HG02938 (cell line): ENCODE results near the gene ARHGAP42.

Source experiments
- ATAC-seq: cut with Tn5 transposase; IDR thresholded peaks from one replicate; pipeline ENCODE4 v1.9.1; 2021; ENCODE audit warnings: mild to moderate bottlenecking, moderate library complexity; ENCODE audit not compliant: unreplicated experiment

Gene ARHGAP42

GRCh38 chr11:100902454-100903141, 215.5 kb downstream of the ARHGAP42 start:
- no peak for ATAC-seq

- ATAC-seq = no peak
Observed at GRCh38 chr11:100903284-100903683, 216.2 kb downstream of the ARHGAP42 start.

GRCh38 chr11:100905684-100906083, 218.6 kb downstream of the ARHGAP42 start:
- no peak for ATAC-seq

- peak; percentile 65 for ATAC-seq
Observed at GRCh38 chr11:100908746-100909145, 221.7 kb downstream of the ARHGAP42 start.

DNA sequence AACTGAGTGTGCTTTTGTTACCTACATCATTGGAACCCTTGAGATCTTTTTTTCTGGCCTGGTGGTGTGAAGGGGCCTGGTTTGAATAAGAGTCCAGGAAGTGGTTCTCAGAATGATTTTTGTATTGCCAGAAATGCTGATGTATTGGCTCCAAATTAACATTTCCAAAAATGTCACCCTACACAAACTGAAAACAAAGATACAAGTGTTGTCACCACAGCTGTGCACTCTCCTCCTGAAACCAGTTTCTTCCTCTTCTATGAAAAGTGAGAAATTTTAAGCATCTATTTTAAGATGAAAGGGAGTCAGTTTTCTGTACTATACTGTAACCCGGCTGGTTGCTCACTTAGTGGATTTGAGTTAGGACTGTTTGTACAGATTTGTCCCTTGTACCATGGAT, 223.7 kb downstream of the ARHGAP42 start:
- peak; percentile 91 for ATAC-seq

DNA sequence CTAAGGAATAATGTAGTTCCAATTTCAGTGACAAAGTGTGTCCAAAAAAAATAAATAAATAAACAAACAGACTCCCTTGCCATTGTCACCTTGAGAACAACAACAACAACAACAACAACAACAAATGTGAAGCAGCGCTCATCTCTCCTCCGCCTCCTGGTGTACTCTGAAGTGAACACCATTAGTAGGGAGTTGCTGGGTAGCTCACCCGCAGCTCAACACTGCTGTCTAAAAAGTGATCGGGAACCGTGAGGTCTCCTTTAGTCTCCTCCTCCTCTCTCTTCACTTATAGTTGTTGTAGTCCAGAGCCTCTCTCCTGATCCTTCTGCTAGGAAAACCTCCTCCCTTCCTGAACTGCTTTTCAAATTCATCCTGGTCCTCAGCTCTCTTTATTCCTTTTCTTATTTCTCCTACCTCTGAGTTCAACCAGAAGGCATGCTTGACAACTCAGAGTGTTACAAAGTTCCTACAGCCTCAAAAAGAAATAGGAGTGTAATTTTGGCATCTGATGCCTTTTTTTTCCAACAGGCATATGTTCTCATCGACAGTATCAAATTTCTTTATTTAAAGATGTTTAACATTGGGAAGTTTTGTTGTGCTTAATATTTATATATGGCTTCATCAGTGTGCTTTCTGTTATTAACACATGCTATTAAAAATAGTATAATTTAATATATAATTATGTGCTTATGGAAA, 227.5 kb downstream of the ARHGAP42 start:
- no peak for ATAC-seq

DNA sequence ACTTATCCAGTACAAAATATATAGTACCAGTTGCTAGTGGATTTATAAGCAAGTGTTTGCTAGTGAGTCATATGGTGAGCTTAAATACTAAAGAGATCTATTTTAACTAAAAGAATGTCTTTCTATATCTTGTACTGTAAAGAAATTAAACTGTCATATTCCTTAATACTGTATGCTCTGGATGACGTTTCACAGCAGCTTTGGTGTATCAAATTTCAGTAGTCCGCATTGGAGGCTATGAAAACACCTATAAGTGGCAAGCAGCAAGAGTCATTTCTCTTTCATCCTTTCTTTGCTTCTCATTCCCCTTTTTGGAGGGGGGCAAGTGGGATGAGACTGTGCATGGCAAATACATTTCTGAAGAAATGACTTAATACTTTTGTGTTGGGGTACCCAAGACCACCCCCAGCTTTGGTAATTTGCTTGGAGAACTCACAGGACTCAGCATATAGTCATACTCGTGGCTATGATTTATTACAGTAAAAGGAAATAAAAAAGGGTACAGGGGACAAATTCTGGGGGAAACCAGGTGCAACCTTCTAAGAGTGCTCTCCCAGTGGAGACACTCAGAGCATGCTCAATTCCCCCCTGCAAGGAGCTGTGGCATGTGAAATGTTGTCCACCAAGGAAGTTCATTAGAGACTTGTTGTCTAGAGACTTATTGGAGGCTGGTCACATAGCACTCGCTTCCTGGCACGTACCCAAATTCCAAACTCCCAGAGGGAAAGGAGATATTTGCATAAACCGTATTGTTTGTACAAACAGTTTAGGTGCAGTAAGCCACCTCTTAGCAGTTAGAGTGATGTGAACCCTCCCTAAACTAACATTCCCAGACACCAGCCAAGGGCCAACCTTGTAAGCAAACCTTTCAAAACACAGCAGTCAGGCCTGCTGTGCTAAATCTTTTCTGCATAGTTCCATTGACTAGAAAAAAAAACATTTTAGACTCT, 231.7 kb downstream of the ARHGAP42 start:
- no peak for ATAC-seq

DNA sequence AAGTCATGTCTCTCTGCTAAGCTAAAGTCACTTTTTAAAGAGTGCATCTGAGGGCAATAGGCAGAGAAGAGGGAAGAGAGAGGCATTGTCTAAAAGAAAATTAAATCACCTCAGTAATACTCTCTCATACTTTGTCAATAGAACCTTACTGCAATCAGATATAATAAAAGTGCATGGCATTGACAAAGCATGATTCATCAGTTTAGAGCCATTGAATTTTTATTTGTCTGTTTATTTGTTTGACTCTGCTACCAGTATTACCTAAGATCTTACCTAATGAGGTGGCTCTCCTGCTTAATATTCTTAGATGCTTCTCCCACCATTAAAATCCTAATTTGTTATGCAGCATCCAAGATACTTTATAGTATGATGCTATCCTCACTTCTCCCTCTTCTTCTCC, 233.5 kb downstream of the ARHGAP42 start:
- ATAC-seq = no peak

DNA sequence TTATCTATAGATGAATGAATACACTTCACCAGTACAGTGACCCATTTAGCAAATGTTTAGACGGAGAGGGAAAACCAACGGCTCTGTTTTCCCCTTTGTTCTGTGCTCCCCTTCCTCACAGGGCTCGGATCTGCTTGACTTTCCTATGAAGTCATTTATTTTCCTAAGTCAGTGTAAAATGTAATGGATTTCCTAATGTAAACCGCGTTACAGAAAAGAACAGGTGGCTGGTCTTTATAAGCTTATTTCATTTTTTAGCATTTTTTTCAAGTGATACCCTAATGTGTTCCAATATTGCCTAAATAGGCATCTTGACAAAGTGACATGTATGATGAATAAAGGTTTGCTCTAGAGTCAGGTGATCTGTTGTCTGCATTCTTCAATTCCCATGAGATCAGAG, 235.0 kb downstream of the ARHGAP42 start:
- no peak for ATAC-seq

DNA sequence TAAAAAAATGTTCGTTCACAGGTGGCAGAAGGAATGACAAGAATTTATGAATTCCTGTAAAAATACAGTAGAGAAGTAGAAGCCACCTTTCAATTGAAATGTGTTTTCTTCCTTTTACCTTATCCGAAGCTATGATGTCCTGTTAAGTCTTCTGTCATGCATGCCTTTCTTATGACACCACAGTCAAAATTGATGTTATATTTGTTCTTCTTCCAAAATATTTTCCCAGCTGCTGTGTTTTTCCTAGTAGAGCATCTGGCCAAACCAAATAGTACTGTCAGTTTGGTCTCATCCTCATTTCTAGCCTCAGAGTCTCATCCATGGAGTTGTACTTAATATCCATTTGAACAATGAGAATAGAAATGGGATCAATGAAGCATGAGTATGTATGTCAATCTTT, 236.5 kb downstream of the ARHGAP42 start:
- no peak for ATAC-seq

DNA sequence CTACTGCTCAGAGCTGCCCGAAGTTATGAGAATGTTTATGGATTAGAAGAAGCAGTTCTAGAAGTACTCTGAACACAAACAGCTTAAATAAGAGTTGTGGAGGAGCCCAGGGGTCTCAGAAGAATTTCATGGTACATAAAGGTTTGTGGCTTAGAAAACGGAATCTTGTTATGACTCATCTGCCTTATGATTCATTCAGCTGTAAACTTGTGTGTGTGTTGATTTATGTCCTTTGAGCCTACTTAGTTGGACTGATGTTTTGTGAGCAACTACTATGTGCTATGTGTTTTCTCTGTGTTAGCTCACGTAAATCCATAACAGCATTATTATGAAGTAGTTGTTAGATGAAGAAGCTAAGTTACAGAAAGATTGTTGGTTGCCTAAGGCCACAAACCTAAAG, 238.8 kb downstream of the ARHGAP42 start:
- peak; percentile 92 for ATAC-seq

GRCh38 chr11:100927579-100927978, 240.5 kb downstream of the ARHGAP42 start:
- no peak for ATAC-seq

DNA sequence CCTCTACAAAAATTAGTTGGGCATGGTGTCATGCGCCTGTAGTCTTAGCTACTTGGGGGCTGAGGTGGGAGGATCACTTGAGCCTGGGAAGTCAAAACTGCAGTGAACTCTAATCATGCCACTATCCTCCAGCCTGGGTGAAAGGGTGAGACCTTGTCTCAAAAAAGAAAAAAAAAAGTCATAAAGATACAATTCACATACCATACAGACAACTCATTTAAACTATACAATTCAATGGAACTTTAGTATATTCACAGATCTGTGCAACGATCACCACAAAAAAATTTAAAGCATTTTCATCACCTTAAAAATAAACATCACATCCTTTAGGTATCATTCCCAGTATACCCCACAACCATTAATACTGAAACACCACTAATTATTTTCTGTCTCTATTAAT, 241.3 kb downstream of the ARHGAP42 start:
- ATAC-seq = no peak

DNA sequence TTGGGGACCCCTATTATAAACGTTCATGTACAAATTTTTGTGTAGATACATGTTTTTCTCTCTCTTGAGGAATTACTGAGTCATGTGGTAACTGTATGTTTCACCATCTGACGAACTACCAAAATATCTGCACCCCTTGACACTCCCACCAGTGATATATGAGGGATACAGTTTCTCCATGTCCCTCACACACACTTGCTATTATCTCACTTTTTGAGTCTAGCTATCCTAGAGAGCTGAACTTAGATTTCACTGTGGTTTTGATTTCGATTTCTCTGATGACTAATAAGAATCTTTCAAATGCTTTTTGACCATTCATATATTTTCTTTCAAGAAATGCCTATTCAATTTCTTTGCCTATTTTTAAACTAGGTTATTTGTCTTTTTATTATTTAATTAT, 242.3 kb downstream of the ARHGAP42 start:
- peak; percentile 53 for ATAC-seq

GRCh38 chr11:100930185-100930778, 243.2 kb downstream of the ARHGAP42 start:
- no peak for ATAC-seq

DNA sequence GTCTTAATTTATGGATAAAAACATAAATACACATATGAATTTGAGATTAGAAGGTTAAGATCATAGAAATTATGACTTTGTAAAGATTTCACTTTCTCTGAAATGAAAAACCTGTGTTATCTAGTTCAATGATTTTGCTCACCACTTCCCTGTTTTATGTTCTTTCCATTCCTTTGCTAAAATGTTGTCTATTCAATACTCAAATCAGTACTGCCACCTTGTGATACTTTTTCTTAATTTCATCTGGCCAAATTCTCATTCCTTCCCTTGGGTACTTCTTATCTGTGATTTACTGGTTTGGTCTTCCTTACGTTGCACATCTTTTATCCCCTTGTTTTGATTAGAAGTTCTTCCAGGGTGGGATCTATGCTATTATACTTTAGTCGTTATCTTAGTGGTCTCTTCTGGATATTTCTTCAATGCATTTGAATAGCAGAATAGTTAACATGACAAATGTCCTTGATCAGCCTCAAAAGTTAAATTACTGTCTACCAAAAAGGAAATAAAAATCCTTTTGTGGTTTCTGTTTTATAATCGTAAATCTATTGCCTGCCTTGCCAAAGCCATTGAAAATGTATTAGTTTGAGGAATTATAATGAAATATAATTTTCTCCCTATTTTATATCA, 245.5 kb downstream of the ARHGAP42 start:
- ATAC-seq = no peak

GRCh38 chr11:100936781-100937180, 249.7 kb downstream of the ARHGAP42 start:
- ATAC-seq = no peak

GRCh38 chr11:100939571-100939970, 252.5 kb downstream of the ARHGAP42 start:
- no peak for ATAC-seq

GRCh38 chr11:100940111-100940510, 253.0 kb downstream of the ARHGAP42 start:
- ATAC-seq = no peak

- ATAC-seq = no peak
Observed at GRCh38 chr11:100941033-100941432, 253.9 kb downstream of the ARHGAP42 start.

DNA sequence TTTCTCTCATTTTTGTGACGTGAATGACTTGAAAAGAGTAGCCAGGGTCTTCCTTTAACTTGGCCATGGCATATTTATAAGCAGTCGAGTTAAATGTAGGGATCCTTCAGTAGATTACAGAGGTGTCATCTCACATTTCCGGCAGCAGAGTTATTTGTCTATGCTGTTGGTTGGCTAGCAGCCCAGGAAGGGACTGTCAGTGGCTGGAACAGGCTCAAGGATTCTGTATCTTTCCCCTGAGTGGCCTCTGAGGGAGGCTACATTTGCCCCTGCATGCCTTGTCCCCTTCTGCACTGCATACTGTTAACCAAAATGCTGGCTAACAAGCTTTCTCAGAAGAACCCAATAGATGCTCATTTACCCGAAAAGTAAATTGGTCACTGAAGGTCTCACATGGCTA, 254.9 kb downstream of the ARHGAP42 start:
- no peak for ATAC-seq
